ENCODE measurements around the gene MEF2D. TPM values are rescaled to one million over a fixed set of nuclear protein-coding genes. Genes with fewer than 3 reads are reported as not detected.

The MEF2D gene
- total RNA-seq, 1 donor from 2014 or later: 106 TPM

- Histone ChIP-seq H3K27me3 (peaks cover 37% of the 10 kb centered on the region), H3K27ac (no peak overlapping the region), H3K4me1 (peaks cover 9 to 14% of the 10 kb centered on the region in 2 donors), H3K36me3 (no peaks in the 10 kb centered on the region), H3K9me3 (no peaks in the 10 kb centered on the region), H3K4me3 (no peak overlapping the region)
- intact Hi-C loops (cut with DNase I): no loop called here
- DNase-seq (ENCODE audit: low spot score in 2 of 2): no peak
- TF ChIP-seq CTCF (IDR thresholded peaks at IDR 0.05): no peak
Measured at GRCh38 chr1:156439036-156439776, 61.4 kb downstream of the MEF2D start.

- Histone ChIP-seq H3K4me1 (peaks cover 9 to 14% of the 10 kb centered on the region in 2 donors), H3K4me3 (no peak overlapping the region), H3K36me3 (no peaks in the 10 kb centered on the region), H3K27ac (no peak overlapping the region), H3K9me3 (no peaks in the 10 kb centered on the region), H3K27me3 (peaks cover 42% of the 10 kb centered on the region)
- TF ChIP-seq CTCF (IDR thresholded peaks at IDR 0.05): no peak
- DNase-seq (ENCODE audit: low spot score in 2 of 2): no peak
- intact Hi-C loops (cut with DNase I): no loop called here
Measured at GRCh38 chr1:156438278-156438987, 62.1 kb downstream of the MEF2D start.

GRCh38 chr1:156437037-156437867 lies 63.3 kb downstream of the MEF2D start:
- Histone ChIP-seq H3K4me1 (peaks cover 9 to 14% of the 10 kb centered on the region in 2 donors), H3K27ac (no peak overlapping the region), H3K4me3 (peak overlapping the region; percentile 46 to 54), H3K27me3 (peaks cover 42% of the 10 kb centered on the region), H3K36me3 (no peaks in the 10 kb centered on the region), H3K9me3 (no peaks in the 10 kb centered on the region)
- intact Hi-C loops (cut with DNase I): no loop called here
- no peak for TF ChIP-seq CTCF (IDR thresholded peaks at IDR 0.05)
- DNase-seq (ENCODE audit: low spot score in 2 of 2): no peak

- no peak for DNase-seq (ENCODE audit: low spot score in 2 of 2)
- Histone ChIP-seq H3K4me3 (peak overlapping the region; percentile 46 to 54), H3K27me3 (peaks cover 42% of the 10 kb centered on the region), H3K9me3 (no peaks in the 10 kb centered on the region), H3K27ac (no peak overlapping the region), H3K4me1 (peaks cover 9 to 14% of the 10 kb centered on the region in 2 donors), H3K36me3 (no peaks in the 10 kb centered on the region)
- intact Hi-C loops (cut with DNase I): no loop called here
- TF ChIP-seq CTCF (IDR thresholded peaks at IDR 0.05): no peak
Measured at GRCh38 chr1:156436141-156437036, 64.2 kb downstream of the MEF2D start.
